Astrocyte (in vitro differentiated cells and primary cell): Measurements from ENCODE around the gene GNAI3.
A peak's percentile ranks its signal among the peaks of the same experiment; 100 is the strongest.

Experiments used
- CTCF ChIP-seq: IDR thresholded peaks from 2 replicates; pipeline ENCODE4 v1.5.1; 2011; ENCODE audit warnings: low read depth, mild to moderate bottlenecking, inconsistent platforms, low read length, moderate library complexity; ENCODE audit not compliant: insufficient read depth
- EZH2 ChIP-seq: IDR thresholded peaks from 2 replicates; pipeline ENCODE4 v1.6.1; 2012; ENCODE audit warnings: mild to moderate bottlenecking, low read length, inconsistent platforms; ENCODE audit not compliant: insufficient read depth

- TF ChIP-seq CTCF (peak; percentile 26), EZH2 (no peak)
Measured at GRCh38 chr1:109598655-109599054, 50.2 kb downstream of the GNAI3 start.
